Mucosa of rectum (tissue), 2 donors: Measurements from ENCODE around the gene PROC.

Experiments used
- H3K27ac ChIP-seq, 2 donors: one replicate each; pipeline ENCODE4 v1.7.0; 2013; ENCODE audit warnings: inconsistent platforms in 2 of 2, low read depth in 2 of 2, low read length in 2 of 2
- H3K27me3 ChIP-seq, 2 donors: one replicate each; pipeline ENCODE4 v1.7.0; 2013; ENCODE audit warnings: low read length in 2 of 2; ENCODE audit not compliant: control insufficient read depth in 2 of 2, insufficient read depth in 2 of 2
- H3K36me3 ChIP-seq, 2 donors: one replicate each; pipeline ENCODE4 v1.7.0; 2013; ENCODE audit warnings: low read length in 2 of 2; ENCODE audit not compliant: control insufficient read depth in 2 of 2, insufficient read depth in 2 of 2
- H3K4me1 ChIP-seq, 2 donors: one replicate each; pipeline ENCODE4 v1.7.0; 2013; ENCODE audit warnings: low read length in 2 of 2, mild to moderate bottlenecking in 1 of 2; ENCODE audit not compliant: control insufficient read depth in 2 of 2, insufficient read depth in 2 of 2
- H3K4me3 ChIP-seq, 2 donors: one replicate each; pipeline ENCODE4 v1.7.0; 2013; ENCODE audit warnings: low read length in 2 of 2
- H3K9ac ChIP-seq, 2 donors: one replicate each; pipeline ENCODE4 v1.7.0; 2013; ENCODE audit warnings: low read length in 2 of 2, low read depth in 1 of 2, mild to moderate bottlenecking in 1 of 2
- H3K9me3 ChIP-seq, 2 donors: one replicate each; pipeline ENCODE4 v1.7.0; 2013; ENCODE audit warnings: low read length in 2 of 2; ENCODE audit not compliant: control insufficient read depth in 2 of 2
- donor health status: healthy.
- donor health status: Normal muscosa, but diverticular disease.

The PROC gene

DNA sequence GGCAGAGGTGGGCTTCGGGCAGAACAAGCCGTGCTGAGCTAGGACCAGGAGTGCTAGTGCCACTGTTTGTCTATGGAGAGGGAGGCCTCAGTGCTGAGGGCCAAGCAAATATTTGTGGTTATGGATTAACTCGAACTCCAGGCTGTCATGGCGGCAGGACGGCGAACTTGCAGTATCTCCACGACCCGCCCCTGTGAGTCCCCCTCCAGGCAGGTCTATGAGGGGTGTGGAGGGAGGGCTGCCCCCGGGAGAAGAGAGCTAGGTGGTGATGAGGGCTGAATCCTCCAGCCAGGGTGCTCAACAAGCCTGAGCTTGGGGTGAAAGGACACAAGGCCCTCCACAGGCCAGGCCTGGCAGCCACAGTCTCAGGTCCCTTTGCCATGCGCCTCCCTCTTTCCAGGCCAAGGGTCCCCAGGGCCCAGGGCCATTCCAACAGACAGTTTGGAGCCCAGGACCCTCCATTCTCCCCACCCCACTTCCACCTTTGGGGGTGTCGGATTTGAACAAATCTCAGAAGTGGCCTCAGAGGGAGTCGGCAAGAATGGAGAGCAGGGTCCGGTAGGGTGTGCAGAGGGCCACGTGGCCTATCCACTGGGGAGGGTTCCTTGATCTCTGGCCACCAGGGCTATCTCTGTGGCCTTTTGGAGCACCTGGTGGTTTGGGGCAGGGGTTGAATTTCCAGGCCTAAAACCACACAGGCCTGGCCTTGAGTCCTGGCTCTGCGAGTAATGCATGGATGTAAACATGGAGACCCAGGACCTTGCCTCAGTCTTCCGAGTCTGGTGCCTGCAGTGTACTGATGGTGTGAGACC, at the start of gene PROC:
Gene PROC (plus strand): TSS at position 128 of the 812 bp plus-strand sequence. CDS start 1,516 bp downstream, outside the sequence.
- Histone ChIP-seq H3K36me3 (no peaks in the 10 kb centered on the region), H3K4me1 (peaks cover 13 to 14% of the 10 kb centered on the region in 2 donors), H3K27me3 (peaks cover 0 to 4% of the 10 kb centered on the region in 2 donors), H3K27ac (no peak within 1 kb of the TSS), H3K9ac (no peak within 1 kb of the TSS), H3K4me3 (no peak within 1 kb of the TSS), H3K9me3 (no peaks in the 10 kb centered on the region)

DNA sequence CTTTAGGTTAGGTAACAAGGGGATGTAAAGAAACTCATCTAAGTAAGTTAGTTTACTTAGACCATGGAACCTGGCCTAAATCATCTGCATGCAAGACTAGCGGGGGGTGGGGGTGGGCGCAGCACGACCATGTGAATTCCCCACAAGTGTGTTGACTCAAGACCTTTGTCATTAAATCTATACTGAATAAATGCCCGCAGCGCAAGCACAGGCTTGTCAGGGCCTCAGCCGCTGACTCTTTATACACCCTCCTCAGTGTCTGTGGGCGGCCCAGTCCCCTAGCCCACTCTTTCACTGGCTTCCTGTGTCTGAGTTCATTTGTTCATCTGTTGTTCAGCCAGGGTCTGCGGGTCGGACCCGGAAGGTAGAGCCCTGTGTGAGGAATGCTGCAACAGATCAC, 48.2 kb upstream of the PROC start:
- no peaks in the 10 kb centered on the region for H3K9me3 ChIP-seq

DNA sequence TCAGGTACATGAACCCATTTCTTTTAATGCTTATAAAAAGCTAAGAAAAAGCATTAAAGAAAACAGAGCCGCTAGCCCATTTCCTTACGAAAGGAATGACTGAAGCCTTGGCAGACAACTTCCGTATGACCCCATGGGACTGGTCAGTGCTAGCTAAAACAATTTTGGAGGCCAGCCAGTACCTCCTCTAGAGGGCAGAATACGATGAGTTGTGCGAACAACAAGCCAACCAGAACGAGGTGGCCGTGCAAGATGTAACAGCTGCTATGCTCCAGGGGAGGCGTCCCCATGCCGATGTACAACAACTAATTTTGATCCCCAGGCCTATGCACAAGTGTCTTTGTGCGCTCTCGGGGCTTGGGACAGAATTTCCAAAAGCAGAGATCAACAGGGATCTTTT, 47.2 kb upstream of the PROC start:
- no peaks in the 10 kb centered on the region for H3K27me3 ChIP-seq
- H3K4me3 ChIP-seq = no peak overlapping the region
- no peak overlapping the region for H3K27ac ChIP-seq
- no peaks in the 10 kb centered on the region for H3K9me3 ChIP-seq
- no peaks in the 10 kb centered on the region for H3K36me3 ChIP-seq
- no peak overlapping the region for H3K9ac ChIP-seq
- H3K4me1 ChIP-seq = no peaks in the 10 kb centered on the region

More for the DNA sequence above, 48.2 kb upstream of the PROC start:
- Histone ChIP-seq H3K27me3 (no peaks in the 10 kb centered on the region), H3K36me3 (no peaks in the 10 kb centered on the region), H3K27ac (no peak overlapping the region), H3K4me1 (no peaks in the 10 kb centered on the region), H3K9ac (no peak overlapping the region), H3K4me3 (no peak overlapping the region)

DNA sequence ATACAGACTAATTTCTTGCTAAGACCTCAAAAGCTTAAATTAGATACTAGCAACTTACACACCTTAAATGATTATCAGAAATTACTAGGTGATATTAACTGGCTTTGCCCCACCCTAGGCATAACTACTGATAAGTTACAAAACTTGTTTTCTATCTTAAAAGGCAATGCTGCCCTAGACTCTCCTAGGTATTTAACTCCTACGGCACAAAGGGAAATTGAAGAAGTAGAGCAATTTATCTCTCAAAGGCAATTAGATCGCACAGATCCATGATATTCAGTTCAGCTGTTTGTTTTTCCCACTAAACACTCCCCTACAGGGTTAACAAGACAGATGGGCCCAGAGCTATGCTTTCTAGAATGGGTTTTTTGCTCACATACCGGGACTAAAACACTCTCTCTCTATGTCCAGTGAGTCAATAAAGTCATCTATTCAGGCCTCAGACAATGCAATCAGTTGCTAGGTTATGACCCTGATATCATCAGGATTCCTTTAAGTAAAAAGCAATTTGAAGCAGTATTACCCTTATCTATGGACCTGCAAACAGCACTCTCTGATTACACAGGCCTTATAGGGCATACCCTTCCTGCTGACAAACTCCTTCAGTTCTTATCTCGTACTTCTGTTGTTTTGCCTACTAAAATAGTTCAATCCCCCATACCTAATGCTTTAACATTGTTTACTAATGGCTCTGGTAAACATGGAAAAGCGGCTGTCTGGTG, 44.7 kb upstream of the PROC start:
- H3K9ac ChIP-seq = no peak overlapping the region
- no peak overlapping the region for H3K27ac ChIP-seq
- H3K4me3 ChIP-seq = no peak overlapping the region

DNA sequence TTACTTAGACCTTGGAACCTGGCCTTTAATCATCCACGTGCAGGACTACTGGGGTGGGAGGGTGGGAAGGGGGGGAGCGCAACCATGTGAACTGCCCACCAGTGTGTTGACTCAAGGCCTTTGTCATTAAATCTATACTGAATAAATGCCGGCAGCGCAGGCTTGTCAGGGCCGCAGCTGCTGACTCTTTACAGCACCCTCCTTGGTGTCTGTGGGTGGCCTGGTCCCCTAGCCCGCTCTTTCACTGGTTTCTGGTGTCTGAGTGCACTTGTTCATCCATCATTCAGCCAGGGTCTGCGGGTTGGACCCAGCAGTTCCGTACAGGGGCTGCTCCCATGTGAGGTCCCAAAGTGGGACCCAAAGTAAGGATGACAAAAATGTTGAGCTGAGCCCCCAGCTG, 42.0 kb upstream of the PROC start:
- H3K4me1 ChIP-seq = no peaks in the 10 kb centered on the region

More for the DNA sequence above, 44.7 kb upstream of the PROC start:
- no peaks in the 10 kb centered on the region for H3K4me1 ChIP-seq
- H3K9me3 ChIP-seq = peaks cover 0 to 2% of the 10 kb centered on the region in 2 donors
- peaks cover 0 to 3% of the 10 kb centered on the region in 2 donors for H3K36me3 ChIP-seq
- no peaks in the 10 kb centered on the region for H3K27me3 ChIP-seq

DNA sequence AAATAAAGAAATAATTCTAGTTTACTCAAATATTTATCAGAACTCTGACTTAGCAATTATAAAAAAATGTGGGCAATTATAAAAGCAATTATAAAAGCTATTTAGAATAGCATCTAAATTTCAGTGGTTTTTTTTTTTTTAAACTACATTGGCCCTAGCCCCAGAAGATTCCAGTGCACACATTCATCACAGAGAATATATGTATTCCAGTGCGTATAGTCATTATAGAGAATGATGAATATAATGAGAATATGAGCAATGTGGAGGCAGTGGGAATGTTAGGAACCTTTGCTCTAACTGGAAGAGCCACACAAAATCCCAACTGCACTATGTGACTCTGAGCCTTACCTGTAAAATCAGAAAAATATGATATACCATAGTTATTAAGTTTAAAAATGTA, 41.0 kb upstream of the PROC start:
- peaks cover 0 to 3% of the 10 kb centered on the region in 2 donors for H3K36me3 ChIP-seq
- no peak overlapping the region for H3K27ac ChIP-seq
- H3K27me3 ChIP-seq = no peaks in the 10 kb centered on the region
- H3K4me1 ChIP-seq = no peaks in the 10 kb centered on the region
- peaks cover 0 to 2% of the 10 kb centered on the region in 2 donors for H3K9me3 ChIP-seq
- no peak overlapping the region for H3K9ac ChIP-seq
- H3K4me3 ChIP-seq = no peak overlapping the region

More for the DNA sequence above, 42.0 kb upstream of the PROC start:
- Histone ChIP-seq H3K9me3 (peaks cover 0 to 2% of the 10 kb centered on the region in 2 donors), H3K36me3 (peaks cover 0 to 3% of the 10 kb centered on the region in 2 donors), H3K9ac (no peak overlapping the region), H3K27me3 (no peaks in the 10 kb centered on the region), H3K4me3 (no peak overlapping the region), H3K27ac (no peak overlapping the region)

DNA sequence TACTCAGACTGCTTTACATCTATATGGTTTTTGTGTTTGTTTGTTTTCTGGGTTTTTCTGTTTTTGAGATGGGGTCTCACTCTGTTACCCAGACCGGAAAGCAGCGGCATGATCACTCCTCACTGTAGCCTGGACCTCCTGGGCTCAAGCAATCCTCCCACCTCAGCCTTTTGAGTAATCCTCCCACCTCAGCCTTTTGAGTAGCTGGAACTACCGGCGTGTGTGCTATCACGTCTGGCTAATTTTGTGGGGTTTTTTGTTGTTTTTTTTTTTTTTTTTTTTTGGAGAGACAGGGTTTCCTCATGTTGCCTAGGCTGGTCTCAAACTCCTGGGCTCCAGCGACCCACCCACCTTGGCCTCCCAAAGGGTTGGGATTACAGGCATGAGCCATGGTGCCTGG, 39.5 kb upstream of the PROC start:
- Histone ChIP-seq H3K4me3 (no peak overlapping the region), H3K27ac (no peak overlapping the region), H3K9me3 (peaks cover 0 to 2% of the 10 kb centered on the region in 2 donors), H3K4me1 (no peaks in the 10 kb centered on the region), H3K9ac (no peak overlapping the region), H3K27me3 (no peaks in the 10 kb centered on the region), H3K36me3 (peaks cover 0 to 3% of the 10 kb centered on the region in 2 donors)

DNA sequence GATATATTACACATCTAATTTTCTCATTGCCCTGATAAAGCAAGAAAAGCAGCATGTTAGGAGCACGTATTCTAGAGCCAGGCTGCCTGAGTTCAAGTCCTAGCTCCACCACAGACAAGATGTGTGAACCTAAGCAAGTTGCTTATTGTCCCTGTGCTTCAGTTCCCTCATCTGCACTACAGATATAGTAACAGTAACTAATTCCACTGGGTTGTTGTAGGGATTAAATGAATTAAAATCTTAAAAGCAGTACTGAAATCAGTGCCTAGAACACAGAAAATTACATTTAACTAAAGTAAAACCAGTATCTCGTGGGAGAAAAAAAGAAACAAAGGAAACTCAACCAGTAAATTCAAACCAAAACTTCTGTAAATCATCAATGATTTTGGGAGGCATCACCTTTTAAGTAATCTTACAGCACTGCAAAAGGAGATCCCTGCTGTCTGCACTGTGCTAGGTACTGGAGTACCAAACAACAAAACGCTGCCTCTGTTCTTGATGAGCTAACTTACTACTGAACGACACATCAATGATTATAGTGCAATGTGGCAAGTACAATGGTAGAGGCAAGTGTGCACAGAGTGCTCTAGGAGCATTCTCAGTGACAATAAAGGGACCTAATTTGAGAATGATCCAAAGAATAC, 38.4 kb upstream of the PROC start:
- no peak overlapping the region for H3K9ac ChIP-seq
- H3K4me1 ChIP-seq = no peaks in the 10 kb centered on the region
- H3K36me3 ChIP-seq = peaks cover 0 to 3% of the 10 kb centered on the region in 2 donors
- no peak overlapping the region for H3K4me3 ChIP-seq
- H3K27me3 ChIP-seq = no peaks in the 10 kb centered on the region
- no peak overlapping the region for H3K27ac ChIP-seq
- peaks cover 0 to 2% of the 10 kb centered on the region in 2 donors for H3K9me3 ChIP-seq

DNA sequence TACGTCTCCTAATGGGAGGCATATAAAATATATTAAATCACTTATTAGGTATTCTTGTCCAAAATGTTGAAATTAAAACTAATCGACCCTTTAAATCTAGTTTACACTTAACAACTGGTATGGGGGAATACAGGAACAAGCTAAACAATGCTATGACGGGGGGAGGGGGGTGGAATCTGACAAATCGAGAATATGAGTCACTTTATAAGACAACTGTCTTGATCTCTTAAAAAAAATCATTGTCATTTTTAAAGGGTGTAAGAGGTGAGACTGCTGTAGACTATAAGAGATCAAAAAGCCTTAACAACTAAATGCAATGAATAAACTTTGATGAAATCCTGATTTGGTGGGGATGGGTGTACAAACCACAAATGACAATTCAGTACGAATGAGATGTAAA, 36.5 kb upstream of the PROC start:
- Histone ChIP-seq H3K4me1 (peaks cover 3 to 9% of the 10 kb centered on the region in 2 donors), H3K27me3 (no peaks in the 10 kb centered on the region), H3K36me3 (no peaks in the 10 kb centered on the region), H3K4me3 (no peak overlapping the region), H3K9ac (no peak overlapping the region), H3K9me3 (no peaks in the 10 kb centered on the region), H3K27ac (no peak overlapping the region)

DNA sequence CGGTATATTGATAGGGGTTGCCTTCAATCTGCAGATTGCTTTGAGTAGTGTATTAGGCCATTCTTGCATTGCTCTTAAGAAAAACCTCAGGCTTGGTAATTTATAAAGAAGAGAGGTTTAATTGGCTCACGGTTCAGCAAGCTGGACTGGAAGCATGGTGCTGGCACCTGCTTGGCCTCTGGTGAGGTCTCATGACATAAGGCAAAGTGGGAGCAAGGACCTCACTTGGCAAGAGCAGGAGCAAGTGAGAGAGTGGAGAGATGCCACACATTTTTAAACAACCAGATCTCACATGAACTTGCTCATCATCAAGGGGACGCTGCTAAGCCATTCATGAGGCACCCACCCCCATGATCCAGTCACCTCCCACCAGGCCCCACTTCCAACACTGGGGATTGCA, 35.4 kb upstream of the PROC start:
- Histone ChIP-seq H3K9me3 (no peaks in the 10 kb centered on the region), H3K27me3 (no peaks in the 10 kb centered on the region), H3K4me1 (peaks cover 3 to 9% of the 10 kb centered on the region in 2 donors), H3K4me3 (no peak overlapping the region), H3K36me3 (no peaks in the 10 kb centered on the region), H3K9ac (no peak overlapping the region), H3K27ac (no peak overlapping the region)
